C4-2B (cell line): ENCODE measurements around the gene UGT2A2.
"Not testable (repeated sequence)": the region's sequence is repeated elsewhere in the genome, so short reads cannot be mapped to it uniquely, and the experiment has no call there.

Experiments
- H3K27ac ChIP-seq: fragments of 450-650 bp; 2 replicates; pipeline ENCODE4 v1.5.1; 2017
- CTCF ChIP-seq: fragments of 450-650 bp; conservative IDR thresholded peaks from 2 replicates; pipeline ENCODE4 v1.5.1; 2017; ENCODE audit warnings: mild to moderate bottlenecking
- ZFX ChIP-seq: fragments of 450-650 bp; IDR thresholded peaks from 2 replicates; pipeline ENCODE4 v1.6.1; 2017

The UGT2A2 gene

GRCh38 chr4:69639542-69639941, at the start of gene UGT2A2:
Gene UGT2A2 (minus strand): TSS chr4:69639642. CDS start chr4:69639640, 2 bp downstream.
- H3K27ac ChIP-seq, result no peak within 1 kb of the TSS
- TF ChIP-seq ZFX (no peak), CTCF (no peak)

GRCh38 chr4:69684804-69685203, 45.4 kb upstream of the UGT2A2 start:
- TF ChIP-seq CTCF, result no peak
- TF ChIP-seq ZFX, result no peak
- no peak overlapping the region for H3K27ac ChIP-seq

- H3K27ac ChIP-seq, result no peak overlapping the region
- TF ChIP-seq CTCF (no peak), ZFX (no peak)
Measured at GRCh38 chr4:69668680-69669079, 29.2 kb upstream of the UGT2A2 start.

GRCh38 chr4:69664009-69664408, 24.6 kb upstream of the UGT2A2 start:
- not testable (repeated sequence) for H3K27ac ChIP-seq

- H3K27ac ChIP-seq, result not testable (repeated sequence)
Measured at GRCh38 chr4:69661130-69661803, 21.8 kb upstream of the UGT2A2 start.

- TF ChIP-seq CTCF (no peak), ZFX (no peak)
Measured at GRCh38 chr4:69658133-69658532, 18.7 kb upstream of the UGT2A2 start.

GRCh38 chr4:69656653-69657158, 17.3 kb upstream of the UGT2A2 start:
- no peak for TF ChIP-seq ZFX
- TF ChIP-seq CTCF, result no peak
- H3K27ac ChIP-seq, result no peak overlapping the region

More at GRCh38 chr4:69658133-69658532, 18.7 kb upstream of the UGT2A2 start:
- H3K27ac ChIP-seq, result no peak overlapping the region

- no peak for TF ChIP-seq CTCF
- no peak for TF ChIP-seq ZFX
- H3K27ac ChIP-seq, result no peak within 1 kb of the TSS
Measured at GRCh38 chr4:69653147-69653546, 13.7 kb upstream of the UGT2A2 start, which contains the start of gene UGT2A1. Gene UGT2A1 (minus strand): TSS chr4:69653247. CDS start chr4:69647644, 5,603 bp downstream.
